ENCODE results near the gene CNNM1. TPM values are rescaled to one million over a fixed set of nuclear protein-coding genes. Genes with fewer than 3 reads are reported as not detected.

Gene CNNM1
- total RNA-seq, 1 donor from 2014 or later = 0.56 TPM

- H3K4me2 ChIP-seq = peak overlapping the region; percentile 96
- peaks cover 4% of the 10 kb centered on the region for H3K4me1 Mint-ChIP-seq
- H3K79me2 ChIP-seq (ENCODE audit: low read depth) = no peaks in the 10 kb centered on the region
- H3K36me3 ChIP-seq = no peaks in the 10 kb centered on the region
- H3K36me3 Mint-ChIP-seq = peaks cover 4% of the 10 kb centered on the region
- H3K4me3 Mint-ChIP-seq = peak overlapping the region; percentile 86
- H3K9me3 ChIP-seq (ENCODE audit: low read depth) = no peaks in the 10 kb centered on the region
- DNase-seq (ENCODE audit: low spot score) = peak; percentile 66
- peak overlapping the region; percentile 71 for H2AFZ ChIP-seq (replicated peaks)
- peaks cover 83% of the 10 kb centered on the region for H3K27me3 ChIP-seq
- H3K4me1 ChIP-seq = no peaks in the 10 kb centered on the region
- H3K27ac ChIP-seq = no peak overlapping the region
- H4K20me1 ChIP-seq (ENCODE audit: low read depth) = peaks cover 9% of the 10 kb centered on the region
- H3K27ac Mint-ChIP-seq = no peak overlapping the region
- H3K4me3 ChIP-seq = peak overlapping the region; percentile 58
- peak; percentile 92 for TF ChIP-seq EZH2 (IDR thresholded peaks at IDR 0.05)
- TF ChIP-seq CTCF (IDR thresholded peaks at IDR 0.05) = no peak
- TF ChIP-seq EZH2phosphoT487 (IDR thresholded peaks at IDR 0.05) = peak; percentile 85
- H3F3A ChIP-seq (ENCODE audit: low read depth) = peaks cover 12% of the 10 kb centered on the region
- peaks cover 8% of the 10 kb centered on the region for H3K9me3 Mint-ChIP-seq
- H3K27me3 Mint-ChIP-seq (ENCODE audit: insufficient read depth, low read depth) = peaks cover 32% of the 10 kb centered on the region
- no peak overlapping the region for H3K9ac ChIP-seq
Measured at GRCh38 chr10:99329554-99330346, 594 bp downstream of the CNNM1 start.

GRCh38 chr10:99330347-99330924, 1.3 kb downstream of the CNNM1 start:
- Histone ChIP-seq H3K36me3 (no peaks in the 10 kb centered on the region), H3K27me3 (peaks cover 88% of the 10 kb centered on the region), H3F3A (ENCODE audit: low read depth) (peaks cover 12% of the 10 kb centered on the region), H3K27ac (no peak overlapping the region), H3K9me3 (ENCODE audit: low read depth) (no peaks in the 10 kb centered on the region), H3K4me1 (no peaks in the 10 kb centered on the region), H3K4me3 (peak overlapping the region; percentile 58), H3K79me2 (ENCODE audit: low read depth) (no peaks in the 10 kb centered on the region), H2AFZ (replicated peaks) (peak overlapping the region; percentile 71), H3K9ac (no peak overlapping the region), H4K20me1 (ENCODE audit: low read depth) (peaks cover 9% of the 10 kb centered on the region), H3K4me2 (peak overlapping the region; percentile 96)
- H3K9me3 Mint-ChIP-seq = peaks cover 8% of the 10 kb centered on the region
- peak overlapping the region; percentile 65 for H3K4me3 Mint-ChIP-seq
- H3K27ac Mint-ChIP-seq = no peak overlapping the region
- peaks cover 4% of the 10 kb centered on the region for H3K36me3 Mint-ChIP-seq
- TF ChIP-seq EZH2phosphoT487 (IDR thresholded peaks at IDR 0.05) (no peak), CTCF (IDR thresholded peaks at IDR 0.05) (no peak), EZH2 (IDR thresholded peaks at IDR 0.05) (no peak)
- no peak for DNase-seq (ENCODE audit: low spot score)
- peaks cover 32% of the 10 kb centered on the region for H3K27me3 Mint-ChIP-seq (ENCODE audit: insufficient read depth, low read depth)
- peaks cover 4% of the 10 kb centered on the region for H3K4me1 Mint-ChIP-seq

DNA sequence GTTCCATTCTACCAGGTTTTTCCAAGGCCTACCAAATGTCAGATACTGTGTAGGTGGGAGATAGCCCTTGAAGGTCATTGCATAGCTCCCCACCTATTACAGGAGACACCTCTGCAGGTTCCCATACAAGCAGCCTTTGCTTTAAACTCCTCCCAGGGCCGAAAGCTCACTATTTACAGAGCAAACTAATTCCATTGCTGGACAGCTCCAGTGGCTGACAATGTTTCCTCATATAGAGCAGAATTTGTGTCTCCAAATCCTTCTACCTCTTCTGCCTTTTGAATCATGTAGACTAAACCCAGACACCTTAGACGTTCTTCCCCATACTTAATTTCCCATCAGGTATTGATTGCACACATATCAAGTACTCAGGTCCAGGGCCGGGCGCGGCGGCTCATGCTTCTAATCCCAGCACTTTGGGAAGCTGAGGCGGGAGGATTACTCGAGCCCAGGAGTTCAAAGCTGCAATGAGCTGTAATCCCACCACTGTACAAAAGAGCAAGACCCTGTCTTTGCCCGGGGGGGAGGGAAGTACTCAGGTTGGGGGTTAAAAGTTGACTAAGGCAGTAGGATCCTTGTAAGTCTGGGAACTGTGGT, 2.1 kb downstream of the CNNM1 start:
- H3K27ac ChIP-seq = no peak overlapping the region

More for the DNA sequence above, 2.1 kb downstream of the CNNM1 start:
- H3K36me3 Mint-ChIP-seq = peaks cover 4% of the 10 kb centered on the region
- Histone ChIP-seq H3K79me2 (ENCODE audit: low read depth) (no peaks in the 10 kb centered on the region), H2AFZ (replicated peaks) (no peak overlapping the region), H3K4me2 (no peak overlapping the region), H3K9me3 (ENCODE audit: low read depth) (no peaks in the 10 kb centered on the region), H3F3A (ENCODE audit: low read depth) (peaks cover 12% of the 10 kb centered on the region), H4K20me1 (ENCODE audit: low read depth) (peaks cover 9% of the 10 kb centered on the region), H3K36me3 (no peaks in the 10 kb centered on the region), H3K4me3 (no peak overlapping the region), H3K27me3 (peaks cover 83% of the 10 kb centered on the region), H3K4me1 (no peaks in the 10 kb centered on the region), H3K9ac (no peak overlapping the region)
- peaks cover 30% of the 10 kb centered on the region for H3K27me3 Mint-ChIP-seq (ENCODE audit: insufficient read depth, low read depth)
- no peak overlapping the region for H3K27ac Mint-ChIP-seq
- peak overlapping the region; percentile 65 for H3K4me3 Mint-ChIP-seq
- peak; percentile 31 for DNase-seq (ENCODE audit: low spot score)
- H3K9me3 Mint-ChIP-seq = peaks cover 8% of the 10 kb centered on the region
- H3K4me1 Mint-ChIP-seq = peaks cover 4% of the 10 kb centered on the region
- no peak for TF ChIP-seq CTCF (IDR thresholded peaks at IDR 0.05)
- TF ChIP-seq EZH2 (IDR thresholded peaks at IDR 0.05) = no peak
- TF ChIP-seq EZH2phosphoT487 (IDR thresholded peaks at IDR 0.05) = no peak

Measured in neural progenitor cell (in vitro differentiated cells).